HL-60/S4 treated with retinoic acid at 250 ng/mL for 4 days and 3 days (cell line): ENCODE data around the gene TAS1R2.
"Not testable (repeated sequence)": the region's sequence is repeated elsewhere in the genome, so short reads cannot be mapped to it uniquely, and the experiment has no call there.

ENCODE experiments used
- in situ Hi-C: fragments of 300-500 bp; cut with MboI; formaldehyde crosslinking; loops from 2 replicates; pipeline ENCODE4 v1.7.0; 2022; ENCODE audit warnings: low sequenced_read_pairs

Gene TAS1R2

GRCh38 chr1:18872071-18872611, 12.7 kb upstream of the TAS1R2 start:
- in situ Hi-C loops: no loop called here

GRCh38 chr1:18871401-18872070, 12.1 kb upstream of the TAS1R2 start:
- in situ Hi-C loops: no loop called here

GRCh38 chr1:18870957-18871356, 11.5 kb upstream of the TAS1R2 start:
- in situ Hi-C loops: no loop called here

DNA sequence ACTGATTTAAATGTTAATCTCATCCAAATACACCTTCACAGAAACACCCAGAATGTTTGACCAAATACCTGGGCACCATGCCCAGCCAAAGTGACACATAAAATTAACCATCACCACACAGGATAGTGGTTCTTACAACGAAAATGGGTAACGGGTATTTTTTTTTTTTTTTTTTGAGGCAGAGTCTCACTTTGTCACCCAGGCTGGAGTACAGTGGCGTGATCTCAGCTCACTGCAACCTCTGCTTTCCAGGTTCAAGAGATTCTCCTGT, 11.1 kb upstream of the TAS1R2 start:
- in situ Hi-C loops: not testable (repeated sequence)

DNA sequence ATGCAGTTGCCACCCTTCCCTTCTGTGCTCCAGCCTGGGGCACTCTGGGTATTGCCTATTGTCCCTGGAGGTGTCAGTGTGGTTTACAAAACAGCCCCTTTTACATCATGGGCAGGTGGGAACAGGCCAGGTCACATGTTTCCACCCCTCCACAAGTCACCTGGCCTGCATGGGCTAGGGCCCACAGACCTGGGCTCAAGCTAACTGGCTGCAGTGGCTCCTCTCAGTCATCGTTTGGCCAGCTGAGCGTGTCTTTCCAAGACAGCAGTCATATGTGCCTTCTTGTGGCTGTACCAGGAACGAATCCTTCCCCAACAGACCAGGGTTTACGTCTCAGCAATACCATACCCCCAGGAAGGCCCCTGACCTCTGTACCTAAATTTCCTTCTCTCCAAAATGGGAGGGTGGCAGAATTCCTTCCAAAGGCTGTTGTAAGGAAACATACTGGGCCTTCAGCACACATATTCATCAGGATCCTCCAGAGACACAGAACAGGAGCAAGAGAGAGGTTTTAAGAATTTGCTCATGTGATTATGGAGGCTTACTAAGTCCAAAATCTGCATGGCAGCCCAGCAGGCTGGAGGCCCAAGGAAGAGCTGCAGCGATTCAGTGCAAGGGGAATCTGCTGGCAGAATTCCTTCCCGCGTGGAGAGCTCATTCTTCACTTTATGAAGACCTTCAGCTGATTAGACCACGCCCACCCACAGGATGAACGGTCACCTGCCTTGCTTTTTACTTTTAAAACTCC, 10.6 kb upstream of the TAS1R2 start:
- in situ Hi-C loops: no loop called here

- in situ Hi-C loops: no loop called here
Measured at GRCh38 chr1:18868801-18869424, 9.5 kb upstream of the TAS1R2 start.

DNA sequence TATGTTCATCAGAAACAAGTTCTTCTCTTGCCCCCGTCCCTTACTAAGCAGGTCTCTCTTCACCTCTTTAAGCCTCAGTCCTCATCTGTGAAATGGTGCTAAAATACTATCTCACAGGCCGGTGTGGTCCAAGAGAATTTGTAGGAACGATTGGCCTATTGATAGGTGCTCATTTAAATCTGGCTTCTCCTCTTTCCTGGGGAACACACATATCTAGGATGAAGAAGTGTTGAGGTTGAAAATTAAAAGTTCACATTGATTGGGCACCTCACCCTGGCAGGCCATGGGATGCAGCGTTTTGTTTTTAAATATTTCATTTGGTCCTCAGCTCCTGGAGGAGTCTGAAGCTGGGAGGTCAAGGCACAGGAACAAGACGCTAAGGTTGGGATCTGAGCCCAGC, 8.9 kb upstream of the TAS1R2 start:
- in situ Hi-C loops: no loop called here

GRCh38 chr1:18866846-18867245, 7.4 kb upstream of the TAS1R2 start:
- in situ Hi-C loops: no loop called here

- in situ Hi-C loops: no loop called here
Measured at GRCh38 chr1:18866314-18866713, 6.9 kb upstream of the TAS1R2 start.

- in situ Hi-C loops: no loop called here
Measured at GRCh38 chr1:18865176-18865575, 5.7 kb upstream of the TAS1R2 start.

DNA sequence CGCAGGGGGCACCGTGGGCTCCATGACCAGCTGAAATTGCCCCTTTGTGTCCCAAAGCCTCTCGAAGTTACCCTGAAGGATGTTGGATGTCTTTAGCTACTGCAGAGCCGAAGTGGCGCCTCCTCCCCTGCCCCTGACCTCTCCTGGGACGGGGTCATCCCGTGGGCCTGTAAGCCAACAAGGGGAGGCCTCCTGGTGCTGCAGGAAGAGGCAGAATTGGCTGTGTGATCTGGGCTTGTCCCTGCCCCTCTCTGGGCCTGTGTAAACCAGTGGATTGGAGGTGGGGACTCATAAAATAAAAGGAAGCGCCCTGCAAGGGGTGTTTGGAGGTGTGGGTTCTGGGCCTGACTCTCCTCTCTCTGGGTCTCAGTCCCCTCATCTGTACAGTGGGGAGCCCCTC, 2.1 kb upstream of the TAS1R2 start:
- in situ Hi-C loops: no loop called here

- in situ Hi-C loops: no loop called here
Measured at GRCh38 chr1:18861082-18861481, 1.6 kb upstream of the TAS1R2 start.

GRCh38 chr1:18858070-18858688, 1.3 kb downstream of the TAS1R2 start:
- in situ Hi-C loops: no loop called here

- in situ Hi-C loops: no loop called here
Measured at GRCh38 chr1:18856435-18856834, 3.0 kb downstream of the TAS1R2 start.

GRCh38 chr1:18855573-18855972, 3.9 kb downstream of the TAS1R2 start:
- in situ Hi-C loops: no loop called here

- in situ Hi-C loops: no loop called here
Measured at GRCh38 chr1:18854331-18855025, 5.0 kb downstream of the TAS1R2 start.

GRCh38 chr1:18852501-18852900, 7.0 kb downstream of the TAS1R2 start:
- in situ Hi-C loops: no loop called here

GRCh38 chr1:18849261-18849711, 10.2 kb downstream of the TAS1R2 start:
- in situ Hi-C loops: no loop called here

DNA sequence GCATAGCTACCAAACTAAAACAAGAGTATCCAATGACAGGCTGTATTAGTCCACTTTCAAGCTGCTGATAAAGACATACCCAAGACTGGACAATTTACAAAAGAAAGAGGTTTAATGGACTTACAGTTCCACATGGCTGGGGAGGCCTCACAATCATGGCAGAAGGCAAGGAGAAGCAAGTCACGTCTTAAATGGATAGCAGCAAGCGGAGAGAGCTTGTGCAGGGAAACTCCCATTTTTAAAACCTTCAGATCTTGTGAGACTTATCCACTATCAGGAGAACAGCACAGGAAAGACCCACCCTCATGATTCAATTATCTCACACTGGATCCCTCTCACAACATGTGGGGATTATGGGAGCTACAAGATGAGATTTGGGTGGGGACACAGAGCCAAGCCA, 11.7 kb downstream of the TAS1R2 start:
- in situ Hi-C loops: not testable (repeated sequence)

DNA sequence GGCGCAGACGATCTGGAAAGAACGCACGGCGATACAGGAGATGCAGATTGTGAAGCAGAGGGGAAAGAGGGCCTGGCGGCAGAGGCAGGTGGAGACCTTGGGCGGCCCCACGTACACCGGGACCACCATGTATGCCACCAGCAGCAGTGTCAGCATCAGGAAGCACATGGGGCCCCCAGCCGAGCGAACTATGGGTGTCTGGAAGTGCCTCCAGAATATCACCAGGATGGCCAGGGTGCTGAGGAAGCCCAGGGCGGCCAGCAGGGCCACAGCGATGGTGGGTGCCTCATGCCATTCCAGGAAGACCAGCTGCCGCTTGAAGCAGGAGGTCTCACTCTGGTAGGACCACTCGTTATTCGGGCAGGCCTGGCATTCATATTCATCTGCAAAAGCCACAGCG, 19.3 kb downstream of the TAS1R2 start:
- in situ Hi-C loops: no loop called here

GRCh38 chr1:18836654-18837053, 22.8 kb downstream of the TAS1R2 start:
- in situ Hi-C loops: no loop called here
